Inferior parietal cortex (tissue), 1 donor: ENCODE data around the gene SGCD.

Source experiments
- DNase-seq: peaks from one replicate; pipeline ENCODE4 v3.0.0-alpha.2; 2016; ENCODE audit errors: extremely low spot score

SGCD gene

GRCh38 chr5:156778139-156778706, 451.3 kb downstream of the SGCD start:
- no peak for DNase-seq

- no peak for DNase-seq
Observed at GRCh38 chr5:156778752-156779151, 451.8 kb downstream of the SGCD start.

GRCh38 chr5:156779436-156779835, 452.5 kb downstream of the SGCD start:
- DNase-seq: no peak

GRCh38 chr5:156783092-156783491, 456.1 kb downstream of the SGCD start:
- DNase-seq: no peak

GRCh38 chr5:156794687-156795086, 467.7 kb downstream of the SGCD start:
- DNase-seq: no peak

GRCh38 chr5:156798201-156798600, 471.2 kb downstream of the SGCD start:
- DNase-seq: no peak

GRCh38 chr5:156799171-156799570, 472.2 kb downstream of the SGCD start:
- no peak for DNase-seq

- DNase-seq: peak; percentile 17
Observed at GRCh38 chr5:156800929-156801328, 474.0 kb downstream of the SGCD start.

- DNase-seq: no peak
Observed at GRCh38 chr5:156802501-156802900, 475.5 kb downstream of the SGCD start.

GRCh38 chr5:156803404-156803803, 476.4 kb downstream of the SGCD start:
- DNase-seq: no peak

- no peak for DNase-seq
Observed at GRCh38 chr5:156812959-156813358, 486.0 kb downstream of the SGCD start.

- peak; percentile 49 for DNase-seq
Observed at GRCh38 chr5:156815988-156816599, 489.1 kb downstream of the SGCD start.
